ENCODE results near the gene PRDM16.
"Not testable (repeated sequence)": the region's sequence is repeated elsewhere in the genome, so short reads cannot be mapped to it uniquely, and the experiment has no call there.

The PRDM16 gene

GRCh38 chr1:3160647-3161145 lies 91.7 kb downstream of the PRDM16 start:
- Histone ChIP-seq H3K36me3 (ENCODE audit: control insufficient read depth, insufficient read depth, low read length) (no peaks in the 10 kb centered on the region), H3K27me3 (ENCODE audit: control insufficient read depth, insufficient read depth, low read length) (no peaks in the 10 kb centered on the region), H3K9ac (ENCODE audit: low read depth, low read length) (no peak overlapping the region), H3K9me3 (ENCODE audit: control insufficient read depth, insufficient read depth, low read length) (no peaks in the 10 kb centered on the region), H3K4me1 (ENCODE audit: control insufficient read depth, insufficient read depth, low read length) (no peaks in the 10 kb centered on the region), H3K4me3 (ENCODE audit: low read depth, low read length) (no peak overlapping the region), H3K27ac (ENCODE audit: low read depth, low read length) (no peak overlapping the region)

GRCh38 chr1:3161176-3161840 lies 92.3 kb downstream of the PRDM16 start:
- Histone ChIP-seq H3K4me3 (ENCODE audit: low read depth, low read length) (no peak overlapping the region), H3K9ac (ENCODE audit: low read depth, low read length) (no peak overlapping the region), H3K27me3 (ENCODE audit: control insufficient read depth, insufficient read depth, low read length) (no peaks in the 10 kb centered on the region)

GRCh38 chr1:3162322-3162882 lies 93.4 kb downstream of the PRDM16 start:
- H3K27ac ChIP-seq (ENCODE audit: low read depth, low read length) = no peak overlapping the region
- no peak overlapping the region for H3K9ac ChIP-seq (ENCODE audit: low read depth, low read length)
- H3K4me3 ChIP-seq (ENCODE audit: low read depth, low read length) = no peak overlapping the region
- H3K9me3 ChIP-seq (ENCODE audit: control insufficient read depth, insufficient read depth, low read length) = no peaks in the 10 kb centered on the region
- H3K4me1 ChIP-seq (ENCODE audit: control insufficient read depth, insufficient read depth, low read length) = no peaks in the 10 kb centered on the region
- H3K27me3 ChIP-seq (ENCODE audit: control insufficient read depth, insufficient read depth, low read length) = no peaks in the 10 kb centered on the region
- no peaks in the 10 kb centered on the region for H3K36me3 ChIP-seq (ENCODE audit: control insufficient read depth, insufficient read depth, low read length)

More at GRCh38 chr1:3161176-3161840, 92.3 kb downstream of the PRDM16 start:
- Histone ChIP-seq H3K4me1 (ENCODE audit: control insufficient read depth, insufficient read depth, low read length) (no peaks in the 10 kb centered on the region), H3K36me3 (ENCODE audit: control insufficient read depth, insufficient read depth, low read length) (no peaks in the 10 kb centered on the region), H3K9me3 (ENCODE audit: control insufficient read depth, insufficient read depth, low read length) (no peaks in the 10 kb centered on the region), H3K27ac (ENCODE audit: low read depth, low read length) (no peak overlapping the region)

GRCh38 chr1:3163356-3163755 lies 94.4 kb downstream of the PRDM16 start:
- no peaks in the 10 kb centered on the region for H3K36me3 ChIP-seq (ENCODE audit: control insufficient read depth, insufficient read depth, low read length)
- no peaks in the 10 kb centered on the region for H3K27me3 ChIP-seq (ENCODE audit: control insufficient read depth, insufficient read depth, low read length)
- no peak overlapping the region for H3K4me3 ChIP-seq (ENCODE audit: low read depth, low read length)
- no peak overlapping the region for H3K27ac ChIP-seq (ENCODE audit: low read depth, low read length)
- no peak overlapping the region for H3K9ac ChIP-seq (ENCODE audit: low read depth, low read length)
- H3K4me1 ChIP-seq (ENCODE audit: control insufficient read depth, insufficient read depth, low read length) = no peaks in the 10 kb centered on the region
- H3K9me3 ChIP-seq (ENCODE audit: control insufficient read depth, insufficient read depth, low read length) = no peaks in the 10 kb centered on the region

- Histone ChIP-seq H3K9ac (ENCODE audit: low read depth, low read length) (no peak overlapping the region), H3K4me3 (ENCODE audit: low read depth, low read length) (no peak overlapping the region), H3K27me3 (ENCODE audit: control insufficient read depth, insufficient read depth, low read length) (no peaks in the 10 kb centered on the region), H3K36me3 (ENCODE audit: control insufficient read depth, insufficient read depth, low read length) (no peaks in the 10 kb centered on the region), H3K4me1 (ENCODE audit: control insufficient read depth, insufficient read depth, low read length) (no peaks in the 10 kb centered on the region), H3K9me3 (ENCODE audit: control insufficient read depth, insufficient read depth, low read length) (no peaks in the 10 kb centered on the region), H3K27ac (ENCODE audit: low read depth, low read length) (no peak overlapping the region)
Measured at GRCh38 chr1:3164671-3165070, 95.7 kb downstream of the PRDM16 start.

GRCh38 chr1:3165189-3165588 lies 96.2 kb downstream of the PRDM16 start:
- not testable (repeated sequence) for H3K9ac ChIP-seq (ENCODE audit: low read depth, low read length); H3K4me1 ChIP-seq (ENCODE audit: control insufficient read depth, insufficient read depth, low read length); H3K4me3 ChIP-seq (ENCODE audit: low read depth, low read length); H3K27ac ChIP-seq (ENCODE audit: low read depth, low read length); H3K36me3 ChIP-seq (ENCODE audit: control insufficient read depth, insufficient read depth, low read length); H3K9me3 ChIP-seq (ENCODE audit: control insufficient read depth, insufficient read depth, low read length); H3K27me3 ChIP-seq (ENCODE audit: control insufficient read depth, insufficient read depth, low read length)

GRCh38 chr1:3166206-3166918 lies 97.4 kb downstream of the PRDM16 start:
- no peaks in the 10 kb centered on the region for H3K4me1 ChIP-seq (ENCODE audit: control insufficient read depth, insufficient read depth, low read length)
- no peaks in the 10 kb centered on the region for H3K9me3 ChIP-seq (ENCODE audit: control insufficient read depth, insufficient read depth, low read length)
- no peaks in the 10 kb centered on the region for H3K27me3 ChIP-seq (ENCODE audit: control insufficient read depth, insufficient read depth, low read length)

GRCh38 chr1:3167255-3167654 lies 98.3 kb downstream of the PRDM16 start:
- no peak overlapping the region for H3K9ac ChIP-seq (ENCODE audit: low read depth, low read length)
- H3K27ac ChIP-seq (ENCODE audit: low read depth, low read length) = no peak overlapping the region
- no peaks in the 10 kb centered on the region for H3K9me3 ChIP-seq (ENCODE audit: control insufficient read depth, insufficient read depth, low read length)
- no peaks in the 10 kb centered on the region for H3K4me1 ChIP-seq (ENCODE audit: control insufficient read depth, insufficient read depth, low read length)
- no peaks in the 10 kb centered on the region for H3K36me3 ChIP-seq (ENCODE audit: control insufficient read depth, insufficient read depth, low read length)
- no peak overlapping the region for H3K4me3 ChIP-seq (ENCODE audit: low read depth, low read length)
- H3K27me3 ChIP-seq (ENCODE audit: control insufficient read depth, insufficient read depth, low read length) = no peaks in the 10 kb centered on the region

More at GRCh38 chr1:3166206-3166918, 97.4 kb downstream of the PRDM16 start:
- H3K9ac ChIP-seq (ENCODE audit: low read depth, low read length) = no peak overlapping the region
- H3K36me3 ChIP-seq (ENCODE audit: control insufficient read depth, insufficient read depth, low read length) = no peaks in the 10 kb centered on the region
- no peak overlapping the region for H3K4me3 ChIP-seq (ENCODE audit: low read depth, low read length)
- no peak overlapping the region for H3K27ac ChIP-seq (ENCODE audit: low read depth, low read length)

- no peaks in the 10 kb centered on the region for H3K36me3 ChIP-seq (ENCODE audit: control insufficient read depth, insufficient read depth, low read length)
- no peak overlapping the region for H3K4me3 ChIP-seq (ENCODE audit: low read depth, low read length)
- no peak overlapping the region for H3K27ac ChIP-seq (ENCODE audit: low read depth, low read length)
- H3K27me3 ChIP-seq (ENCODE audit: control insufficient read depth, insufficient read depth, low read length) = no peaks in the 10 kb centered on the region
- no peaks in the 10 kb centered on the region for H3K4me1 ChIP-seq (ENCODE audit: control insufficient read depth, insufficient read depth, low read length)
- no peaks in the 10 kb centered on the region for H3K9me3 ChIP-seq (ENCODE audit: control insufficient read depth, insufficient read depth, low read length)
- H3K9ac ChIP-seq (ENCODE audit: low read depth, low read length) = no peak overlapping the region
Measured at GRCh38 chr1:3168678-3169077, 99.7 kb downstream of the PRDM16 start.

- Histone ChIP-seq H3K9me3 (ENCODE audit: control insufficient read depth, insufficient read depth, low read length) (no peaks in the 10 kb centered on the region), H3K9ac (ENCODE audit: low read depth, low read length) (no peak overlapping the region), H3K36me3 (ENCODE audit: control insufficient read depth, insufficient read depth, low read length) (no peaks in the 10 kb centered on the region), H3K27ac (ENCODE audit: low read depth, low read length) (no peak overlapping the region), H3K27me3 (ENCODE audit: control insufficient read depth, insufficient read depth, low read length) (no peaks in the 10 kb centered on the region), H3K4me1 (ENCODE audit: control insufficient read depth, insufficient read depth, low read length) (no peaks in the 10 kb centered on the region), H3K4me3 (ENCODE audit: low read depth, low read length) (no peak overlapping the region)
Measured at GRCh38 chr1:3169665-3170356, 100.8 kb downstream of the PRDM16 start.
